HL-60 (cell line): ENCODE results near the gene TECR.
A peak's percentile ranks its signal among the peaks of the same experiment; 100 is the strongest.

Experiments
- DNase-seq, 2 experiments: peaks; one replicate each; pipeline ENCODE4 v3.0.0-alpha.2; 2010 to 2020; ENCODE audit warnings: low read depth in 1 of 2, low spot score in 1 of 2
- H3K27ac ChIP-seq: fragments of 250-450 bp; sonication (Bioruptor Pico); replicated peaks from 2 replicates; pipeline ENCODE4 v1.5.1; 2020; ENCODE audit warnings: mild to moderate bottlenecking, moderate library complexity
- H3K27me3 ChIP-seq: fragments of 250-450 bp; sonication (Bioruptor Pico); 2 replicates; pipeline ENCODE4 v1.5.1; 2021; ENCODE audit warnings: mild to moderate bottlenecking, moderate library complexity; ENCODE audit not compliant: insufficient read depth, poor library complexity, severe bottlenecking
- H3K4me3 ChIP-seq: replicated peaks from 2 replicates; pipeline ENCODE4 v1.5.1; 2011; ENCODE audit warnings: mild to moderate bottlenecking, control low read depth, low read length; ENCODE audit not compliant: insufficient read depth
- GABPA ChIP-seq: IDR thresholded peaks from 2 replicates; pipeline ENCODE4 v1.6.1; 2012; ENCODE audit warnings: low read depth
- POLR2AphosphoS5 ChIP-seq: IDR thresholded peaks from 2 replicates; pipeline ENCODE4 v1.6.1; 2012; ENCODE audit warnings: low read depth
- SPI1 ChIP-seq: IDR thresholded peaks from 2 replicates; pipeline ENCODE4 v1.6.1; 2012; ENCODE audit warnings: low read depth, mild to moderate bottlenecking, borderline replicate concordance
- TF ChIP-seq, protein P1 (sequence below): IDR thresholded peaks from 2 replicates; pipeline ENCODE4 v1.6.1; 2012; ENCODE audit warnings: low read depth; ENCODE audit not compliant: insufficient replicate concordance
- TF ChIP-seq, protein P2 (sequence below): IDR thresholded peaks from one replicate; pipeline ENCODE4 v1.5.1; 2011; ENCODE audit warnings: low read length, control low read depth, inconsistent platforms; ENCODE audit not compliant: insufficient read depth

TECR gene

DNA sequence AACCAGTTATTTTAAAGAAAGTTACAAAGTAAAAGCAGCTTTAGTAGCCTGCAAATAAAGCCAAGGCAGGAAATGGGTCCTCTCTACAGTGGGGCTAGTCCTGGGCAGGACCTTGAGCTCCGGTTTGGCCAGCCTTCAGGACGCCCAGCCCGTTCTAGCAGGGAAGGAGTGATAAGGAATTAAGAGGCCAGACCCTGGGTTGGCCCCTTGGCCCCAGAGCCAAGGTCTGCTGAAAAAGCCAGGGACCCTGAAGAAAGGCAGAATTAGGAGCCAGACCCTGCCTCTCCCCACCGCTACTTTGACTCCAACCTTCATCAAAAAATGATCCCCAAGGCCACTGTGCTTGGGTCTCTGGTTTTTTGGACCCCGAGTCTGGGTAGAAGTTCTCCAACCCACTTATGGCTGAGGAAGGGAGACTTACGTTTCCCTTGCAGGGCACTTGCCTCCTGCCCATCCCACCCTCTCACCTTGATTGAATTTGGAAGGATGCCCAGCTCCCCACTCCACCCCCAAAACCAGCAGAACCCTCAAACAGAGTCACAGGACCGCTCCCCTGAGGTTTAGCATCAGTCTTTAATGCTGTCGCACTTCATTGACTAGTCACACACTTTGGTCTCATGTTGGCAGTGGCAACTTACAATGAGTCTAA is 15.1 kb upstream of the TECR start:
- H3K27me3 ChIP-seq = no peaks in the 10 kb centered on the region
- DNase-seq = no peak
- TF ChIP-seq, protein P1, sequence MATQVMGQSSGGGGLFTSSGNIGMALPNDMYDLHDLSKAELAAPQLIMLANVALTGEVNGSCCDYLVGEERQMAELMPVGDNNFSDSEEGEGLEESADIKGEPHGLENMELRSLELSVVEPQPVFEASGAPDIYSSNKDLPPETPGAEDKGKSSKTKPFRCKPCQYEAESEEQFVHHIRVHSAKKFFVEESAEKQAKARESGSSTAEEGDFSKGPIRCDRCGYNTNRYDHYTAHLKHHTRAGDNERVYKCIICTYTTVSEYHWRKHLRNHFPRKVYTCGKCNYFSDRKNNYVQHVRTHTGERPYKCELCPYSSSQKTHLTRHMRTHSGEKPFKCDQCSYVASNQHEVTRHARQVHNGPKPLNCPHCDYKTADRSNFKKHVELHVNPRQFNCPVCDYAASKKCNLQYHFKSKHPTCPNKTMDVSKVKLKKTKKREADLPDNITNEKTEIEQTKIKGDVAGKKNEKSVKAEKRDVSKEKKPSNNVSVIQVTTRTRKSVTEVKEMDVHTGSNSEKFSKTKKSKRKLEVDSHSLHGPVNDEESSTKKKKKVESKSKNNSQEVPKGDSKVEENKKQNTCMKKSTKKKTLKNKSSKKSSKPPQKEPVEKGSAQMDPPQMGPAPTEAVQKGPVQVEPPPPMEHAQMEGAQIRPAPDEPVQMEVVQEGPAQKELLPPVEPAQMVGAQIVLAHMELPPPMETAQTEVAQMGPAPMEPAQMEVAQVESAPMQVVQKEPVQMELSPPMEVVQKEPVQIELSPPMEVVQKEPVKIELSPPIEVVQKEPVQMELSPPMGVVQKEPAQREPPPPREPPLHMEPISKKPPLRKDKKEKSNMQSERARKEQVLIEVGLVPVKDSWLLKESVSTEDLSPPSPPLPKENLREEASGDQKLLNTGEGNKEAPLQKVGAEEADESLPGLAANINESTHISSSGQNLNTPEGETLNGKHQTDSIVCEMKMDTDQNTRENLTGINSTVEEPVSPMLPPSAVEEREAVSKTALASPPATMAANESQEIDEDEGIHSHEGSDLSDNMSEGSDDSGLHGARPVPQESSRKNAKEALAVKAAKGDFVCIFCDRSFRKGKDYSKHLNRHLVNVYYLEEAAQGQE = no peak
- no peak for TF ChIP-seq SPI1
- TF ChIP-seq, protein P2, sequence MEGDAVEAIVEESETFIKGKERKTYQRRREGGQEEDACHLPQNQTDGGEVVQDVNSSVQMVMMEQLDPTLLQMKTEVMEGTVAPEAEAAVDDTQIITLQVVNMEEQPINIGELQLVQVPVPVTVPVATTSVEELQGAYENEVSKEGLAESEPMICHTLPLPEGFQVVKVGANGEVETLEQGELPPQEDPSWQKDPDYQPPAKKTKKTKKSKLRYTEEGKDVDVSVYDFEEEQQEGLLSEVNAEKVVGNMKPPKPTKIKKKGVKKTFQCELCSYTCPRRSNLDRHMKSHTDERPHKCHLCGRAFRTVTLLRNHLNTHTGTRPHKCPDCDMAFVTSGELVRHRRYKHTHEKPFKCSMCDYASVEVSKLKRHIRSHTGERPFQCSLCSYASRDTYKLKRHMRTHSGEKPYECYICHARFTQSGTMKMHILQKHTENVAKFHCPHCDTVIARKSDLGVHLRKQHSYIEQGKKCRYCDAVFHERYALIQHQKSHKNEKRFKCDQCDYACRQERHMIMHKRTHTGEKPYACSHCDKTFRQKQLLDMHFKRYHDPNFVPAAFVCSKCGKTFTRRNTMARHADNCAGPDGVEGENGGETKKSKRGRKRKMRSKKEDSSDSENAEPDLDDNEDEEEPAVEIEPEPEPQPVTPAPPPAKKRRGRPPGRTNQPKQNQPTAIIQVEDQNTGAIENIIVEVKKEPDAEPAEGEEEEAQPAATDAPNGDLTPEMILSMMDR = no peak
- TF ChIP-seq GABPA = no peak
- TF ChIP-seq POLR2AphosphoS5 = no peak
- H3K4me3 ChIP-seq = no peak overlapping the region
- H3K27ac ChIP-seq = no peak overlapping the region

DNA sequence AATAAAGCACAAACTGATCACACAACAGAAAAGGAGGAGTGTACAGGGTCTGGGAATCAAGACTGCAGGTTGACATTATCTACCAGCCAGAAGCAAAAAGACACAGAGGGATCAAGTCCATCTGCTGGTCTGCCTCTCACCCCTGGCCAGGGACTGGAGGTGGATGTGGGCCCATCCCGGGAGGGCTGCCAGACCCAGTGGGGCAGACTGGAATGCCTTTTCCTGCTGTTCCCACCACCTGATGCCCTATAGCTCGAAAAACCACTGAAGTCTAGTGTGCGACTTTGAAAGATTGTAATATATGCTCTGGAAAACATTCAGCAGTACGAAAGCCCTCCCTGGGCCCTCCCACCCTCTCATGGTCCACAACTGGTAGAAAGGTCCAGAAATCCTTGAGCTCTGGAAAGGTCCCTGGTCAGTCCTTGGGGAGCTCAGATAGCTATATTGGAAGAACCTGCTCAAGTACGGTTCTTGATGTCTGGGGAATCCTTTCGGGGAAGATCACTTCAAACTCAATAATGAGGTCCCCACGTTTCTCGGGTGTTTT is 13.8 kb upstream of the TECR start:
- TF ChIP-seq GABPA (no peak), POLR2AphosphoS5 (no peak), SPI1 (no peak)
- TF ChIP-seq, protein P1 = no peak
- TF ChIP-seq, protein P2 = no peak
- DNase-seq = no peak
- no peak overlapping the region for H3K4me3 ChIP-seq
- H3K27ac ChIP-seq = no peak overlapping the region
- H3K27me3 ChIP-seq = no peaks in the 10 kb centered on the region

DNA sequence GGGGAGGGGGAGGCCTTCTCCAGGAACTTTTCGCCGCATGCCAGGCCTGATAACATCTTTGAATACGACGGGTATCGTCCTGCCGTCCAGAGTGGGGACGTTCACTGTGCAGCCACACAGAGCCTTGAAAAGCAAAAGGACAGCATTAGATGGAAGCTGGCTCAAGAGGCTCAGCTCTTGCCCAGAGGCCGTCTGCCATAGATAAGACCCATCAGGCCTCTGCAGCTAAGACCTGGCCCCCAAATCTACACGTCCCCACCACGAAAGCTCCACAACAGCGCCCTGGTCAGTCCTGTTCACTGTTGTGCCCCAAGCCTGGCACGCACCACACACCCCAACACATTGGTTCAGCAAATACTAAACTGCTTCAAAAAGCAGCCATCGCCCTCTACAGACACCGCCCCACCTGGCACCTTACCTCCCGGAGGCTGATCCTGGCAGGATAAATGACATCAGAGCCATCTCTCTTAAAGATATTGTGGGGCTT is 13.3 kb upstream of the TECR start:
- TF ChIP-seq, protein P1 = no peak
- TF ChIP-seq SPI1 = no peak
- no peak for TF ChIP-seq GABPA
- TF ChIP-seq, protein P2 = no peak
- TF ChIP-seq POLR2AphosphoS5 = no peak
- no peak overlapping the region for H3K27ac ChIP-seq
- DNase-seq = no peak

More for the DNA sequence above, 13.3 kb upstream of the TECR start:
- no peaks in the 10 kb centered on the region for H3K27me3 ChIP-seq
- H3K4me3 ChIP-seq = peak overlapping the region; percentile 78; the same call in 1 of the 2 replicates
